Prostate gland (tissue), 2 donors: ENCODE measurements around the gene AGR2.

ENCODE experiments used
- CTCF ChIP-seq, 4 experiments: fragments of 200-600 bp in 2 of 4; fragments of 450-650 bp in 2 of 4; sonication (generic) in 2 of 4; IDR thresholded peaks; 1 replicate in 3 of 4; 2 replicates in 1 of 4; pipeline ENCODE4 v1.5.1; 2016 to 2019; ENCODE audit warnings: antibody characterized with exemption in 4 of 4, mild to moderate bottlenecking in 2 of 4, moderate library complexity in 2 of 4
- POLR2A ChIP-seq: fragments of 450-650 bp; IDR thresholded peaks from one replicate; pipeline ENCODE4 v1.6.1; 2016; ENCODE audit warnings: antibody characterized with exemption, mild to moderate bottlenecking

GRCh38 chr7:16804674-16805439 lies at the start of gene AGR2:
- TF ChIP-seq POLR2A (peak; percentile 50), CTCF (IDR thresholded peaks at IDR 0.05) (no peak)
